Breast epithelium (tissue), 4 donors: ENCODE results near the gene PRKD3. TPM values are rescaled to one million over a fixed set of nuclear protein-coding genes. Genes with fewer than 3 reads are reported as not detected.

Source experiments
- DNase-seq, 2 donors: peaks; one replicate each; pipeline ENCODE4 v3.0.0-alpha.2; 2019; ENCODE audit warnings: low spot score in 2 of 2
- H3K27ac ChIP-seq, 2 donors: fragments of 200-600 bp; sonication (generic) in 1 of 2; one replicate each; pipeline ENCODE4 v1.5.1; 2016 to 2019; ENCODE audit warnings: mild to moderate bottlenecking in 1 of 2
- H3K27me3 ChIP-seq, 2 donors: fragments of 200-600 bp; sonication (generic) in 1 of 2; one replicate each; pipeline versions ENCODE4 v1.5.1 to v1.6.0; 2017 to 2019; ENCODE audit warnings: control low read depth in 1 of 2, mild to moderate bottlenecking in 1 of 2
- H3K36me3 ChIP-seq: fragments of 200-600 bp; one replicate; pipeline ENCODE4 v1.5.1; 2019
- H3K4me1 ChIP-seq, 2 donors: fragments of 200-600 bp; sonication (generic); one replicate each; pipeline ENCODE4 v1.5.1; 2016 to 2019; ENCODE audit warnings: control low read depth in 1 of 2
- H3K4me3 ChIP-seq, 3 donors: fragments of 200-600 bp; sonication (generic); 1 replicate in 2 of 3; 2 replicates in 1 of 3; pipeline ENCODE4 v1.5.1; 2016 to 2019; ENCODE audit warnings: mild to moderate bottlenecking in 3 of 3, moderate library complexity in 2 of 3
- H3K9me3 ChIP-seq, 2 donors: fragments of 200-600 bp; sonication (generic) in 1 of 2; one replicate each; pipeline ENCODE4 v1.5.1; 2016 to 2019; ENCODE audit warnings: control low read depth in 1 of 2
- CTCF ChIP-seq, 3 donors: fragments of 450-650 bp; IDR thresholded peaks; one replicate each; pipeline ENCODE4 v1.5.1; 2016 to 2017; ENCODE audit warnings: antibody characterized with exemption in 3 of 3, mild to moderate bottlenecking in 3 of 3, moderate library complexity in 3 of 3
- POLR2A ChIP-seq: fragments of 450-650 bp; IDR thresholded peaks from one replicate; pipeline ENCODE4 v1.6.1; 2016; ENCODE audit warnings: antibody characterized with exemption, mild to moderate bottlenecking, moderate library complexity
- POLR2AphosphoS5 ChIP-seq, 3 donors: sonication (generic); formaldehyde crosslinking; IDR thresholded peaks; one replicate each; pipeline ENCODE4 v1.6.1; 2017; ENCODE audit warnings: antibody characterized with exemption in 3 of 3
- intact Hi-C: fragments of 100-400 bp; cut with DNase I; formaldehyde crosslinking; loops from one replicate; pipeline ENCODE4 v1.15.1; 2023; ENCODE audit warnings: low total_unique reads
- total RNA-seq, 3 donors: library from RNA; depleted of rRNA; stranded (reverse); fragments of >200 nt; gene quantifications; one replicate each; pipeline ENCODE4 v1.1.0, GENCODE V29; 2016

The PRKD3 gene
- total RNA-seq, 3 donors from 2014 or later, result 46.5 to 57.4 (median 56.2) TPM

DNA sequence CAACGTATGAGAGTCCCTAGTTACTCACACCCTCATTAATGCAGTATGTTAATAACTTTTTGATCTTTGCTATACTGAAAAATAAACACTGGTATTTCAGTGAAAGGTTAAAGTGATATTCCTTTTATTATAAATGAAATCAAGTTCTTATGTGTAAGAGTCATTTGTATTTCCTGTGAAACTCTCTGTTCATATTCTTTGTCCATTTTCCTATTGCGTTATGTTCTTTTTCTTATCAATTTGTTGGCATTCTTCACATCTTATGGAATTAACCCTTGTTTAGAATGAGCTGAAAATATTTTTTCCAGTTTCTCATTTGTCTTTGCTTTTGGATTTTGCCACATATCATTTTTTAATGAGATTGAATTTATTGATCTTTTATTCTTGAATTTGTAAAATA lies 48.3 kb downstream of the PRKD3 start:
- no peak for DNase-seq
- no peak overlapping the region for H3K27ac ChIP-seq

More for the DNA sequence above, 48.3 kb downstream of the PRKD3 start:
- Histone ChIP-seq H3K4me3 (no peak overlapping the region), H3K4me1 (no peaks in the 10 kb centered on the region), H3K9me3 (no peaks in the 10 kb centered on the region), H3K36me3 (no peaks in the 10 kb centered on the region), H3K27me3 (no peaks in the 10 kb centered on the region)
- TF ChIP-seq POLR2A, result no peak
- no peak for TF ChIP-seq POLR2AphosphoS5 (IDR thresholded peaks at IDR 0.05)
- no peak for TF ChIP-seq CTCF (IDR thresholded peaks at IDR 0.05)
- intact Hi-C loops, result loop anchor here (5.0 kb wide), 1 partner anchor 1381 kb away; no protein-coding TSS in a partner anchor

Other genes with a start within 250 kb of the PRKD3 start
- gene HEATR5B, start 240.5 kb downstream of the PRKD3 start, total RNA-seq, result 10 to 100 TPM; 35.7 to 64.2 (median 36.5) TPM
- gene GPATCH11, start 240.3 kb downstream of the PRKD3 start, total RNA-seq, result 10 to 100 TPM in 2 of 3 donors, 1 to 10 TPM in 1; 8.9 to 38.7 (median 10.2) TPM
- gene EIF2AK2, start 167.9 kb downstream of the PRKD3 start, total RNA-seq, result 10 to 100 TPM; 22.3 to 33.2 (median 23.5) TPM
- not detected for gene SULT6B1, start 136.2 kb downstream of the PRKD3 start, total RNA-seq
- 10 to 100 TPM; 19.4 to 43.0 (median 21.6) TPM for gene CEBPZOS, start 128.3 kb downstream of the PRKD3 start, total RNA-seq
- gene CEBPZ, start 93.2 kb downstream of the PRKD3 start, total RNA-seq, result 10 to 100 TPM; 37.9 to 51.1 (median 46.9) TPM
- gene NDUFAF7, start 93.2 kb downstream of the PRKD3 start, total RNA-seq, result 10 to 100 TPM; 13.3 to 29.0 (median 20.6) TPM
- 10 to 100 TPM in 1 of 3 donors, 1 to 10 TPM in 2; 3.7 to 12.5 (median 5.2) TPM for gene QPCT, start 19.8 kb upstream of the PRKD3 start, total RNA-seq